Mesodermal cell (in vitro differentiated cells): ENCODE measurements around the gene MIEF1.
A peak's percentile ranks its signal among the peaks of the same experiment; 100 is the strongest.

Source experiments
- H3K27ac ChIP-seq: 2 replicates; pipeline ENCODE4 v1.7.0; 2013; ENCODE audit warnings: mild to moderate bottlenecking, low read depth, low read length, moderate library complexity; ENCODE audit not compliant: severe bottlenecking
- H3K36me3 ChIP-seq: 2 replicates; pipeline ENCODE4 v1.7.1; 2013; ENCODE audit warnings: mild to moderate bottlenecking, low read length, moderate library complexity; ENCODE audit not compliant: control insufficient read depth, insufficient read depth
- H3K4me1 ChIP-seq: one replicate; pipeline ENCODE4 v1.7.1; 2013; ENCODE audit warnings: mild to moderate bottlenecking, low read length; ENCODE audit not compliant: insufficient read depth, control insufficient read depth, poor library complexity, severe bottlenecking
- H3K4me3 ChIP-seq: 2 replicates; pipeline ENCODE4 v1.7.0; 2013; ENCODE audit warnings: low read length, control low read depth, mild to moderate bottlenecking; ENCODE audit not compliant: insufficient read depth, poor library complexity, severe bottlenecking; ENCODE audit errors: extremely low read depth
- H3K9me3 ChIP-seq: 2 replicates; pipeline ENCODE4 v1.7.1; 2013; ENCODE audit warnings: mild to moderate bottlenecking, low read length, moderate library complexity; ENCODE audit not compliant: control insufficient read depth
- WGBS, 2 experiments: methylation state at CpG; one replicate each; pipeline ENCODE4 v1.1.5; 2013; ENCODE audit warnings: missing lambda C conversion rate in 2 of 2; ENCODE audit not compliant: insufficient coverage in 2 of 2; 5-methylcytosine and 5-hydroxymethylcytosine counted together

MIEF1 gene

DNA sequence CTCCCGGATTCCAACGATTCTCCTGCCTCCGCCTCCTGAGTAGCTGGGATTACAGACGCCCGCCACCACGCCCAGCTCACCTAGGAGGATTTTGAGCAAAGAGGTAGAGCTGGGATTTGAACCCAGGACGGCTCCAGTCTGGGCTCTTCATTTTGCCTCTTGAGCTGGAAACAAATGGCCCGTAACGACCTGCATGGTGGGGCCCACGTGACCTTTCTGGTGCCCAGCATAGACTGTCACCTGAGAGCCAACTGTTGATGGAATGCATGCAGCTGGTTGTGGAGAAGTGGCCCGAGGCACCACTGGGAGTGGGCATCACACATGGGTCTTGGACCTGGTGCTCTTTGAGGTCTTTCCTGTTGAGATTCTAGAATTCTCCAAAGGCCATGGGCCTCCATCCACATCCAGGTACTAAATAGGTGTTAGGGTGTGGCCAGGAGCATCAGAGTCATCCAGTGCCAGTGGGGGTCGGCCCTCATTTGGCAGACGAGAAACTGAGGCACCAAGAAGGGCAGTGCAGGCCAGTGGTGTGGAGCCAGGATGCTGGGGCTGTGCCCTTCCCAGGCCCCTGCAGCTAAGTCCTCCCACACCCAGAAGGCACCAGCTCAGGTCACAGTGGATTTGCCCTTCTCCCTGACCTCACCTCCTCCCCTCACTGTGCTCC, 22.1 kb downstream of the MIEF1 start:
- H3K4me3 ChIP-seq, result no peak overlapping the region
- WGBS, 2 experiments, result 95 to 97% methylated on average over 10 to 11 of the region's 13 CpGs
- peaks cover 9% of the 10 kb centered on the region for H3K4me1 ChIP-seq
- H3K9me3 ChIP-seq, result no peaks in the 10 kb centered on the region
- H3K36me3 ChIP-seq, result peaks cover 51% of the 10 kb centered on the region
- peak overlapping the region; percentile 45 for H3K27ac ChIP-seq

GRCh38 chr22:39524753-39525657, 22.9 kb downstream of the MIEF1 start:
- peak overlapping the region; percentile 45 for H3K27ac ChIP-seq
- 95 to 97% methylated on average over 8 to 9 of the region's 10 CpGs for WGBS, 2 experiments
- peaks cover 9% of the 10 kb centered on the region for H3K4me1 ChIP-seq
- no peak overlapping the region for H3K4me3 ChIP-seq
- H3K36me3 ChIP-seq, result peaks cover 58% of the 10 kb centered on the region
- H3K9me3 ChIP-seq, result no peaks in the 10 kb centered on the region

DNA sequence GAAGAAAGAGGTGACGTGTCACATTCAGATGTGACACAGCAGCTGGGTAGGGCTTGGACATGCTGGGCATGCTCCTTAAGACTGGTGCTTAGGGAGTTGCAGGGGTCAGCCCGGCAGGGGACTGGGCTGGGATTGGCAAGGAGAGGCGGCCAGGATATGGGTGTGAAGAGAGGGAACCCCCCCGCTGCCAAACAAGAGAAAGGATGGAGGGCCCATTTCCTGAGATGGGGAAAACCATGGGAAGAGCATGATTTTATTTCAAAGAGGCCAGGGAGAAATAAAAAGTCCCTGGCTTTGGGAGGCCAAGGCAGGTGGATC, 23.5 kb downstream of the MIEF1 start:
- Histone ChIP-seq H3K36me3 (peaks cover 64% of the 10 kb centered on the region), H3K9me3 (no peaks in the 10 kb centered on the region), H3K4me1 (peaks cover 10% of the 10 kb centered on the region), H3K4me3 (no peak overlapping the region), H3K27ac (no peak overlapping the region)
- WGBS, 2 experiments, result 89 to 100% methylated on average over 4 of the region's 4 CpGs

GRCh38 chr22:39526736-39527171, 24.7 kb downstream of the MIEF1 start:
- Histone ChIP-seq H3K4me1 (peaks cover 21% of the 10 kb centered on the region), H3K9me3 (no peaks in the 10 kb centered on the region), H3K4me3 (no peak overlapping the region), H3K36me3 (peaks cover 66% of the 10 kb centered on the region), H3K27ac (peak overlapping the region; percentile 5)
- 86 to 90% methylated on average over 4 of the region's 4 CpGs for WGBS, 2 experiments

- Histone ChIP-seq H3K4me3 (no peak overlapping the region), H3K9me3 (no peaks in the 10 kb centered on the region), H3K4me1 (peaks cover 22% of the 10 kb centered on the region), H3K27ac (no peak overlapping the region), H3K36me3 (peaks cover 58% of the 10 kb centered on the region)
- WGBS, 2 experiments, result 82 to 86% methylated on average over 6 of the region's 6 CpGs
Observed at GRCh38 chr22:39527481-39527961, 25.4 kb downstream of the MIEF1 start.

- no peak overlapping the region for H3K4me3 ChIP-seq
- H3K9me3 ChIP-seq, result no peaks in the 10 kb centered on the region
- peaks cover 52% of the 10 kb centered on the region for H3K36me3 ChIP-seq
- peaks cover 20% of the 10 kb centered on the region for H3K4me1 ChIP-seq
- 81% methylated on average over 9 to 11 of the region's 12 CpGs for WGBS, 2 experiments
- no peak overlapping the region for H3K27ac ChIP-seq
Observed at GRCh38 chr22:39528080-39528661, 26.1 kb downstream of the MIEF1 start.

DNA sequence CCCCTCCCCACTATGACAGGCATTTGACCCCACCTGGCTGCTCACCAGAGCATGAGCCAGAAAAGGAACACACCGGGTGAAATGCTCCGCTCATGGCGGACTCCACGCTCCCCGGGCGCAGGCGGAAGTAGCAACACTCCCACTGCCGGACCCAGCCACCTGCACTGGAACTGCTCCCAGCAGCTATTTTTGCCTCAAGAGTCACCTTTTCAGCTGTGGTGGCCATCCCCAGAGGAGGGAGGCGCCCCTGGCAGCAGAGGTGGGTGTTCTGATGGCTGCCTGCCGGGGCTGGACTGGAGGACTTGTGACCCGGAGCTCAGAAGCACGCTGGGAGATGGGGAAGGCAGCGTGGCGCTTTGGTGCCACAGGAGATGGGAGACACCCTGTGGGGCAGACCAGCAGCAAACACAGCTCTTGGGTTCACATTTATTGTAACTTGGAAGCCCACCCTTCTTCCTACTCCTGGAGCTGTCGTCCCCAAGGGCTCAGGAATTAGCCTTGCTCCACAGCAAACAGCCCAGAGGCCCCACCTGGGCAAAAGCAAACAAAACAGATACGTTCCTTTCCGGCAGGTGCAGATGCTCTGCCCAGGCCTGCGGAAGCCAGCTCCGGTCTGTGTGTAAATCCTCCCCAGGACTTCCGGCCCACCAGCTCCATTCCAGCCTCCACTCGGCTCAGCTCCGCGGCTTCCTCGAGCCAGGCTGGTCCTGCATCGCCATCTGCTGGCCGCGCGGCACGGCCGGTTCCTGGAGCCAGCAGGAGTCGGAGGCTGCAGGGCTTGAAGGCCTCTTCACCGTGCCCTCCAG, 26.8 kb downstream of the MIEF1 start:
- H3K27ac ChIP-seq, result peak overlapping the region; percentile 45
- H3K9me3 ChIP-seq, result no peaks in the 10 kb centered on the region
- peaks cover 20% of the 10 kb centered on the region for H3K4me1 ChIP-seq
- WGBS, 2 experiments, result 29 to 48% methylated on average over 24 to 31 of the region's 32 CpGs
- H3K4me3 ChIP-seq, result no peak overlapping the region
- H3K36me3 ChIP-seq, result peaks cover 48% of the 10 kb centered on the region

DNA sequence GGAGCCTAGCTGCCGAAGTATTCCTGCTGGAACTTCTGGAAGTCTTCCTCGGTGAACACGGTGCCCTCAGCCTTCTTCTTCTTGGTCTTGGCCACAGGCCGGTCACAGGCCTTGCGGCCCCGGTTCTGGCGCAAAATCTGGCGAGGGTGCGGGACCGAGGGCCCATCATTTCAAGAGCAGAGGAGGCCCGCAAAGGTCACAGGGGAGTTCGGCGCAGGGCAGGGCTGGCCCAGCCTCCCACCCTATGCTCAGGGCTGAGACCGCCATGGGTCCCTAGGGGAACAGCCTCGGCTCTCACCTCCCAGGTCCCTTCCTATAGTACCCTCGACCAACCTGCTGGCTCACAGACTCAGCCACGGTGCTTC, 27.4 kb downstream of the MIEF1 start:
- 74 to 76% methylated on average over 14 to 16 of the region's 17 CpGs for WGBS, 2 experiments
- peaks cover 42% of the 10 kb centered on the region for H3K36me3 ChIP-seq
- H3K4me3 ChIP-seq, result no peak overlapping the region
- no peaks in the 10 kb centered on the region for H3K9me3 ChIP-seq
- H3K27ac ChIP-seq, result peak overlapping the region; percentile 45
- H3K4me1 ChIP-seq, result peaks cover 15% of the 10 kb centered on the region

DNA sequence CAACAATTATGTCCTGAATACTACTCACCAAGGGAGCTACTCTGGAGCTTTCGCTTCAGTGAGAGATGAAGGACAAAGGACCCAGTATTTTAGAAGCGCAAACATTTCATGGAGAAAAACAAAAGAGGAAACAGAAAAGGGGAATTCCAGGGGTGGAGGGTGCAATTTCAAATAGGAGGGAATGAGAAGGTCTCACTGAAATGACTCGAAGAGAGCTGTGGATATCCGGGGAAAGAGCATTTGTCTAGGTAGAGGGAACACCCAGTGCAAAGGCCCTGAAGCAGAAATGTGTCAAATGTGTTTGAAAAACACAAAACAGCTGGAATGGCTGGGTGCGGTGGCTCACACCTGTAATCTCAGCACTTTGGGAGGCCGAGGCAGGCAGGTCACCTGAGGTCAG, 28.0 kb downstream of the MIEF1 start:
- WGBS, 2 experiments, result 95 to 96% methylated on average over 6 of the region's 6 CpGs
- Histone ChIP-seq H3K4me1 (peaks cover 16% of the 10 kb centered on the region), H3K4me3 (no peak overlapping the region), H3K36me3 (peaks cover 36% of the 10 kb centered on the region), H3K9me3 (no peaks in the 10 kb centered on the region), H3K27ac (no peak overlapping the region)

DNA sequence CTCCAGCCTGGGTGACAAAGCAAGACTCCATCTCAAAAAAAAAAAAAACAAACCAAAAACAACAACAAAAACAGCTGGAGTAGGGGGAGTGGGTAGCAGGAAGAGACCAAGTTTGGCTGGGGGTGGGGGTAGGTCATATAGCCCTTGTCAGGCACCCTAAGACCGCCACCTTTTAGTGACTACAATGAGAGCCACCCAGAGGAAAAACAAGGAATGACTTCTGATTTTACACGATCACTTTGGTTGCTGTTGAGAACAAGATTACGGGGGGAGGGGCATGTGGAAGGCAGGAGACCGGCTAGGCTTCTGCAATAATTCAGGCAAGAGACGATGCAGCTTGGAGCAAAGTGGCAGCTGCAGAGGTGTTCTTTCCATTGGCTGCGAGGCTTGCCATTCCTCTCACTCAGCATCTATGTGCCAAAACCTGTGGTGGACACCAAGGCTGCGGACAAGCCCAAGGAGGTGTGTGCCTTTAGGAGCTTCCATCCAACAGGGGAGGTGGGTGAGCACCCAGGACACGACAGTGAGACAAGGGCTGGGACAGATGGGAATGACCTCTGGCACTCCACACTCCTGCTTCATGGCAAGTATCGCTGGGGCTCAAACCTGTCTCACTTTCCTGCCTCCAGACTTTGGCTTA, 28.7 kb downstream of the MIEF1 start:
- Histone ChIP-seq H3K9me3 (no peaks in the 10 kb centered on the region), H3K36me3 (peaks cover 31% of the 10 kb centered on the region), H3K4me3 (no peak overlapping the region), H3K4me1 (peaks cover 17% of the 10 kb centered on the region), H3K27ac (no peak overlapping the region)
- 81 to 84% methylated on average over 9 of the region's 9 CpGs for WGBS, 2 experiments
